CD4-positive, alpha-beta T cell (primary cell): ENCODE measurements around the gene AGER. TPM values are rescaled to one million over a fixed set of nuclear protein-coding genes. Genes with fewer than 3 reads are reported as not detected.

Experiments
- ATAC-seq: fragments of 200-7000 bp; cut with Tn5 transposase; one replicate; pipeline ENCODE4 v1.10.0; 2022; ENCODE audit warnings: mild to moderate bottlenecking; ENCODE audit not compliant: poor library complexity
- CTCF ChIA-PET: fragments of 350-600 bp; sonication (Branson Sonifier 250); formaldehyde crosslinking; loops from one replicate; lab custom pipeline; 2021; ENCODE audit warnings: antibody characterized with exemption, inconsistent platforms; lab: Charles Lee
- POLR2A ChIA-PET: fragments of 350-600 bp; sonication (Branson Sonifier 250); formaldehyde crosslinking; loops from one replicate; lab custom pipeline; 2021; ENCODE audit warnings: antibody characterized with exemption, inconsistent platforms; lab: Charles Lee
- DNase-seq, 14 experiments: peaks; one replicate each; pipeline ENCODE4 v3.0.0-alpha.2; 2013 to 2020; ENCODE audit warnings: mixed read lengths in 2 of 14
- H3K27ac ChIP-seq, 2 donors: one replicate each; pipeline versions ENCODE4 v1.5.1 to v1.7.0; 2013; ENCODE audit warnings: low read length in 2 of 2, low read depth in 1 of 2, mild to moderate bottlenecking in 1 of 2
- H3K27me3 ChIP-seq, 2 experiments: 1 replicate in 1 of 2; 2 replicates in 1 of 2; pipeline versions ENCODE4 v1.6.1 to v1.7.0; 2013; ENCODE audit warnings: low read length in 2 of 2, control low read depth in 1 of 2, mild to moderate bottlenecking in 1 of 2, moderate library complexity in 1 of 2; ENCODE audit not compliant: insufficient read depth in 2 of 2, control insufficient read depth in 1 of 2
- H3K36me3 ChIP-seq: one replicate; pipeline ENCODE4 v1.6.1; 2013; ENCODE audit warnings: low read length, control low read depth; ENCODE audit not compliant: insufficient read depth
- H3K4me1 ChIP-seq: one replicate; pipeline ENCODE4 v1.6.1; 2013; ENCODE audit warnings: low read length, control low read depth; ENCODE audit not compliant: insufficient read depth
- H3K4me3 ChIP-seq: one replicate; pipeline ENCODE4 v1.5.1; 2013; ENCODE audit warnings: mild to moderate bottlenecking, low read length, moderate library complexity
- H3K9me3 ChIP-seq, 2 experiments: 1 replicate in 1 of 2; 2 replicates in 1 of 2; pipeline versions ENCODE4 v1.6.1 to v1.7.0; 2013; ENCODE audit warnings: low read length in 2 of 2, mild to moderate bottlenecking in 2 of 2, control low read depth in 1 of 2, moderate library complexity in 1 of 2; ENCODE audit not compliant: control insufficient read depth in 1 of 2, insufficient read depth in 1 of 2
- H3K27ac Mint-ChIP-seq: one replicate; pipeline ENCODE4 v1.8.0; 2020; ENCODE audit warnings: mixed read lengths
- H3K27me3 Mint-ChIP-seq: one replicate; pipeline ENCODE4 v1.8.0; 2021; ENCODE audit warnings: mixed read lengths
- H3K36me3 Mint-ChIP-seq: one replicate; pipeline ENCODE4 v1.8.0; 2021; ENCODE audit warnings: low read depth, mixed read lengths
- H3K4me1 Mint-ChIP-seq: one replicate; pipeline ENCODE4 v1.8.0; 2021; ENCODE audit warnings: low read depth, mixed read lengths
- H3K4me3 Mint-ChIP-seq: one replicate; pipeline ENCODE4 v1.8.0; 2020; ENCODE audit warnings: mild to moderate bottlenecking, mixed read lengths
- H3K9me3 Mint-ChIP-seq: one replicate; pipeline ENCODE4 v1.8.0; 2020; ENCODE audit warnings: mixed read lengths
- CTCF ChIP-seq: fragments of 200-600 bp; IDR thresholded peaks from one replicate; pipeline ENCODE4 v1.8.0; 2022; ENCODE audit warnings: antibody characterized with exemption, mild to moderate bottlenecking
- intact Hi-C, 2 experiments: fragments of 100-400 bp; cut with DNase I in 1 of 2; cut with micrococcal nuclease in 1 of 2; formaldehyde crosslinking; loops; one replicate each; pipeline versions ENCODE4 v1.15.1 to v1.9.0; 2023 to 2025; cut with DNase I, micrococcal nuclease
- total RNA-seq, 174 experiments: library from RNA in 2 of 174; stranded (reverse) in 2 of 174; gene quantifications; one replicate each; pipeline ENCODE4 v1.2.3 and lab custom pipeline; 2021 to 2026

AGER gene
- total RNA-seq, 2 experiments from 2014 or later: 23.5 to 27.0 TPM

GRCh38 chr6:32204268-32204715 lies 20.2 kb upstream of the AGER start:
- intact Hi-C loops: loop anchor here in 1 of 2 experiments (5.0 kb wide), 1 partner anchor 38 kb away; no protein-coding TSS in a partner anchor
- Histone ChIP-seq H3K27me3 (peaks cover 0 to 2% of the 10 kb centered on the region in 2 experiments), H3K4me1 (no peaks in the 10 kb centered on the region), H3K9me3 (no peaks in the 10 kb centered on the region), H3K36me3 (no peaks in the 10 kb centered on the region), H3K27ac (no peak overlapping the region), H3K4me3 (no peak overlapping the region)
- H3K4me3 Mint-ChIP-seq: no peak overlapping the region
- peaks cover 3% of the 10 kb centered on the region for H3K27me3 Mint-ChIP-seq
- H3K27ac Mint-ChIP-seq: no peak overlapping the region
- CTCF ChIA-PET: no interaction called here
- no peak for ATAC-seq
- POLR2A ChIA-PET: interaction anchor here (1.1 kb wide), 1 partner anchor 11 kb away, joined by 3 read pairs; no protein-coding TSS in a partner anchor
- no peak for TF ChIP-seq CTCF
- H3K4me1 Mint-ChIP-seq: no peaks in the 10 kb centered on the region
- H3K36me3 Mint-ChIP-seq: no peaks in the 10 kb centered on the region
- no peak for DNase-seq
- H3K9me3 Mint-ChIP-seq: no peaks in the 10 kb centered on the region

- Mint-ChIP-seq H3K9me3 (no peaks in the 10 kb centered on the region), H3K36me3 (no peaks in the 10 kb centered on the region), H3K27me3 (peaks cover 3% of the 10 kb centered on the region), H3K4me1 (no peaks in the 10 kb centered on the region), H3K27ac (no peak overlapping the region), H3K4me3 (no peak overlapping the region)
- Histone ChIP-seq H3K36me3 (no peaks in the 10 kb centered on the region), H3K27me3 (peaks cover 0 to 2% of the 10 kb centered on the region in 2 experiments), H3K4me3 (no peak overlapping the region), H3K27ac (no peak overlapping the region), H3K9me3 (no peaks in the 10 kb centered on the region), H3K4me1 (no peaks in the 10 kb centered on the region)
- ChIA-PET CTCF (no interaction called here), POLR2A (no interaction called here)
- peak in 1 of 14 experiments; percentile 8 for DNase-seq
- intact Hi-C loops: loop anchor here in 1 of 2 experiments (5.0 kb wide), 1 partner anchor 39 kb away; no protein-coding TSS in a partner anchor
- ATAC-seq: no peak
- no peak for TF ChIP-seq CTCF
Measured at GRCh38 chr6:32203426-32204267, 19.6 kb upstream of the AGER start.

GRCh38 chr6:32202186-32202585 lies 18.1 kb upstream of the AGER start:
- H3K27ac Mint-ChIP-seq: no peak overlapping the region
- POLR2A ChIA-PET: no interaction called here
- ATAC-seq (no peak), DNase-seq (peak in 1 of 14 experiments; percentile 15)
- no peaks in the 10 kb centered on the region for H3K9me3 ChIP-seq
- H3K36me3 ChIP-seq: no peaks in the 10 kb centered on the region
- H3K9me3 Mint-ChIP-seq: no peaks in the 10 kb centered on the region
- H3K4me1 Mint-ChIP-seq: no peaks in the 10 kb centered on the region
- H3K4me3 ChIP-seq: no peak overlapping the region
- intact Hi-C loops: loop anchor here in 1 of 2 experiments (5.0 kb wide), 1 partner anchor 40 kb away; no protein-coding TSS in a partner anchor
- CTCF ChIA-PET: no interaction called here
- peaks cover 2% of the 10 kb centered on the region for H3K4me1 ChIP-seq
- no peak for TF ChIP-seq CTCF
- no peak overlapping the region for H3K27ac ChIP-seq
- H3K4me3 Mint-ChIP-seq: no peak overlapping the region
- peaks cover 0 to 2% of the 10 kb centered on the region in 2 experiments for H3K27me3 ChIP-seq
- no peaks in the 10 kb centered on the region for H3K36me3 Mint-ChIP-seq
- peaks cover 3% of the 10 kb centered on the region for H3K27me3 Mint-ChIP-seq
